Upper lobe of right lung (tissue), 1 donor: ENCODE measurements around the gene PPTC7. TPM values are rescaled to one million over a fixed set of nuclear protein-coding genes. Genes with fewer than 3 reads are reported as not detected.
"Not testable (repeated sequence)": the region's sequence is repeated elsewhere in the genome, so short reads cannot be mapped to it uniquely, and the experiment has no call there.

ENCODE experiments used
- ATAC-seq: fragments of 200-7000 bp; cut with Tn5 transposase; one replicate; pipeline ENCODE4 v1.9.1; 2020; ENCODE audit warnings: mild to moderate bottlenecking, moderate library complexity
- DNase-seq: peaks from one replicate; pipeline ENCODE4 v3.0.0-alpha.2; 2020
- H3K27ac ChIP-seq: fragments of 200-600 bp; one replicate; pipeline ENCODE4 v1.8.0; 2022
- H3K27me3 ChIP-seq: fragments of 200-600 bp; one replicate; pipeline ENCODE4 v1.8.0; 2022; ENCODE audit warnings: mild to moderate bottlenecking
- H3K36me3 ChIP-seq: fragments of 200-600 bp; one replicate; pipeline ENCODE4 v1.8.0; 2022
- H3K4me1 ChIP-seq: fragments of 200-600 bp; one replicate; pipeline ENCODE4 v1.8.0; 2022
- H3K4me3 ChIP-seq: fragments of 200-600 bp; one replicate; pipeline ENCODE4 v1.8.0; 2022; ENCODE audit warnings: mild to moderate bottlenecking
- H3K9me3 ChIP-seq: fragments of 200-600 bp; one replicate; pipeline ENCODE4 v1.8.0; 2022
- intact Hi-C: fragments of 100-400 bp; cut with DNase I; formaldehyde crosslinking; loops from one replicate; pipeline ENCODE4 v1.11.0; 2022
- total RNA-seq: library from RNA; stranded (reverse); fragmentation: NEBNext Ultra II Directional; extraction: Animal tissue kit (Norgen Biotek cat#: 25700); gene quantifications from one replicate; pipeline ENCODE4 v1.2.1, GENCODE V29; 2021
- TF ChIP-seq, protein P1 (sequence below): fragments of 200-600 bp; IDR thresholded peaks from one replicate; pipeline ENCODE4 v1.8.0; 2022; ENCODE audit warnings: antibody characterized with exemption
- donor health status: DM: no; HTN: yes; CAD: no; lungs with severe emphysema.

PPTC7 gene
- total RNA-seq, 1 donor from 2014 or later, result 26.4 TPM

GRCh38 chr12:110549716-110550115, 33.4 kb downstream of the PPTC7 start:
- H3K4me1 ChIP-seq, result peaks cover 26% of the 10 kb centered on the region
- no peak overlapping the region for H3K4me3 ChIP-seq
- H3K9me3 ChIP-seq, result no peaks in the 10 kb centered on the region
- DNase-seq, result no peak
- no peaks in the 10 kb centered on the region for H3K27me3 ChIP-seq
- TF ChIP-seq, protein P1, sequence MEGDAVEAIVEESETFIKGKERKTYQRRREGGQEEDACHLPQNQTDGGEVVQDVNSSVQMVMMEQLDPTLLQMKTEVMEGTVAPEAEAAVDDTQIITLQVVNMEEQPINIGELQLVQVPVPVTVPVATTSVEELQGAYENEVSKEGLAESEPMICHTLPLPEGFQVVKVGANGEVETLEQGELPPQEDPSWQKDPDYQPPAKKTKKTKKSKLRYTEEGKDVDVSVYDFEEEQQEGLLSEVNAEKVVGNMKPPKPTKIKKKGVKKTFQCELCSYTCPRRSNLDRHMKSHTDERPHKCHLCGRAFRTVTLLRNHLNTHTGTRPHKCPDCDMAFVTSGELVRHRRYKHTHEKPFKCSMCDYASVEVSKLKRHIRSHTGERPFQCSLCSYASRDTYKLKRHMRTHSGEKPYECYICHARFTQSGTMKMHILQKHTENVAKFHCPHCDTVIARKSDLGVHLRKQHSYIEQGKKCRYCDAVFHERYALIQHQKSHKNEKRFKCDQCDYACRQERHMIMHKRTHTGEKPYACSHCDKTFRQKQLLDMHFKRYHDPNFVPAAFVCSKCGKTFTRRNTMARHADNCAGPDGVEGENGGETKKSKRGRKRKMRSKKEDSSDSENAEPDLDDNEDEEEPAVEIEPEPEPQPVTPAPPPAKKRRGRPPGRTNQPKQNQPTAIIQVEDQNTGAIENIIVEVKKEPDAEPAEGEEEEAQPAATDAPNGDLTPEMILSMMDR, result no peak
- H3K27ac ChIP-seq, result no peak overlapping the region
- H3K36me3 ChIP-seq, result peaks cover 20% of the 10 kb centered on the region
- no peak for ATAC-seq
- intact Hi-C loops, result no loop called here

DNA sequence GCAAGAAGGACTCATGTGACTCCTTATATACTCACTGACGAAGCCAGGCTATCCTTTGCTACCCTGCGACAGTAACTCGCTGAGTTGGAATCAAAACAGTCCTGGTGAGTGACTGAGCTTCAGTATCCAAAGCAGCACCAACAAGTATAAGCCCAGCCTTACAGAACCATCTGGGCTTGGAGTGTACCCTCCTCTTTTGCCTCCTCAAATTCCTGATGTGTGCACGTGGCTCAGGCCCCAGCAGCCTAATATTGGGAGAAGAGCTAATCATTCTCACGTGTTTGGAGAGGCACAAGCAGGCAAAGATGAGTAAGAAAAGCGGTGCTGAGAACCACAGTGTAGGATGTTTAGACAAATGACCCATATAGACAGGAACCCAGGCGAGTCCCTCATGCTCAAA, 34.4 kb downstream of the PPTC7 start:
- no peak for DNase-seq
- intact Hi-C loops, result no loop called here
- H3K27me3 ChIP-seq, result no peaks in the 10 kb centered on the region
- TF ChIP-seq, protein P1, result no peak
- H3K4me1 ChIP-seq, result peaks cover 36% of the 10 kb centered on the region
- H3K4me3 ChIP-seq, result no peak overlapping the region
- no peaks in the 10 kb centered on the region for H3K9me3 ChIP-seq
- ATAC-seq, result no peak
- H3K27ac ChIP-seq, result no peak overlapping the region
- H3K36me3 ChIP-seq, result peaks cover 20% of the 10 kb centered on the region

- TF ChIP-seq, protein P1, result no peak
- Histone ChIP-seq H3K9me3 (no peaks in the 10 kb centered on the region), H3K27ac (no peak overlapping the region), H3K27me3 (no peaks in the 10 kb centered on the region), H3K36me3 (peaks cover 20% of the 10 kb centered on the region), H3K4me1 (peaks cover 47% of the 10 kb centered on the region), H3K4me3 (no peak overlapping the region)
- DNase-seq (no peak), ATAC-seq (no peak)
- intact Hi-C loops, result no loop called here
Measured at GRCh38 chr12:110547090-110547489, 36.0 kb downstream of the PPTC7 start.

DNA sequence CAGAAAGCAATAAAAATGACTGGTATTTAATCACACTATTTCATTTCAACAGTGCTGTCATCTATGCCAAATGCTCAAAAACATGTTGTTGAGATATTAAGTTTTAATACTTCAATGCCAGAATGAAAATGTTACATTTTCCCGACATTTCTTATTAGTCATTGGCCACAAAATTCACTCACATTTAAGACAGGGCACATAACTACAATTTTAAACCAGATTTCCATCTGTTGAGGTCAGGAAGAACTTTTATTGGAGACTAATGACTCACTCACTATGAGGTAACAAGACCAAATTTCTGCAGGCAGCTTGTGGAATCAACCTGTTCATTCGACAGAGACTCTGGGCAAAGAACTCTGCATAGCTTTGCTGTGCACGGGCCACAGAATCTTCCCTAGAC, 36.8 kb downstream of the PPTC7 start:
- no peak overlapping the region for H3K27ac ChIP-seq
- DNase-seq (no peak), ATAC-seq (no peak)
- TF ChIP-seq, protein P1, result no peak
- H3K27me3 ChIP-seq, result no peaks in the 10 kb centered on the region
- H3K4me1 ChIP-seq, result peaks cover 43% of the 10 kb centered on the region
- H3K36me3 ChIP-seq, result peaks cover 13% of the 10 kb centered on the region
- no peaks in the 10 kb centered on the region for H3K9me3 ChIP-seq
- H3K4me3 ChIP-seq, result no peak overlapping the region
- intact Hi-C loops, result no loop called here

DNA sequence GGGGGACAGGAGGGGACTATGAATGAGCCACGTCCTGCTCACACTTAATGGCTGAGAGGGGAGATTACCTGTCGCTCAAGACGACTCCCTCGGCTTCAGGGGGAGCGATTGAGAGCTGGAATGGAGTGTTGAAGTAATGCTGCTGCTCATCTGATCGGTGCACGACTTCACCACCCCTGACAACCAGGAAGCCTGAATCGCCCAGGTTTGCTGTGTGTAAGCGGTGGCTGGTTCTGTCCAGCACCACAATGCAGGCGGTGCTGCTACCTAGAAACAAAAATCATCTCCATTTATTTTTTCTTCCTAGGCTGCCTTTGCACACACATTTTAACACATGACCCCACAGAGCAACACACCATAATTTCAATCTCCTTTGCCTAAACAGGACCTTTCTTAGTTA, 37.3 kb downstream of the PPTC7 start:
- intact Hi-C loops, result no loop called here
- no peak for ATAC-seq
- Histone ChIP-seq H3K4me3 (no peak overlapping the region), H3K9me3 (no peaks in the 10 kb centered on the region), H3K4me1 (peaks cover 43% of the 10 kb centered on the region), H3K36me3 (peaks cover 8% of the 10 kb centered on the region), H3K27ac (no peak overlapping the region), H3K27me3 (no peaks in the 10 kb centered on the region)
- TF ChIP-seq, protein P1, result no peak
- DNase-seq, result no peak

- DNase-seq, intact Hi-C loops, H3K27ac ChIP-seq, H3K4me3 ChIP-seq, H3K9me3 ChIP-seq, H3K36me3 ChIP-seq, H3K27me3 ChIP-seq: not testable (repeated sequence)
- peaks cover 43% of the 10 kb centered on the region for H3K4me1 ChIP-seq
- peak; percentile 21 for ATAC-seq
Measured at GRCh38 chr12:110545259-110545658, 37.9 kb downstream of the PPTC7 start.
